Tibial artery (tissue), 4 donors: ENCODE data around the gene GNB3.

Experiments used
- DNase-seq, 2 donors: peaks; one replicate each; pipeline ENCODE4 v3.0.0-alpha.2; 2019
- H3K27ac ChIP-seq, 2 donors: fragments of 200-600 bp; sonication (generic) in 1 of 2; 1 replicate in 1 of 2; 2 replicates in 1 of 2; pipeline ENCODE4 v1.5.1; 2018 to 2019; ENCODE audit warnings: mild to moderate bottlenecking in 1 of 2
- H3K27me3 ChIP-seq, 2 donors: fragments of 200-600 bp; sonication (generic) in 1 of 2; one replicate each; pipeline versions ENCODE4 v1.5.1 to v1.6.0; 2016 to 2019
- H3K36me3 ChIP-seq, 3 donors: fragments of 200-600 bp; sonication (generic) in 2 of 3; one replicate each; pipeline ENCODE4 v1.5.1; 2016 to 2019; ENCODE audit warnings: mild to moderate bottlenecking in 2 of 3
- H3K4me1 ChIP-seq, 4 donors: fragments of 200-600 bp; sonication (generic) in 2 of 4; 1 replicate in 3 of 4; 2 replicates in 1 of 4; pipeline ENCODE4 v1.5.1; 2016 to 2019
- H3K4me3 ChIP-seq, 2 donors: fragments of 200-600 bp; sonication (generic) in 1 of 2; 1 replicate in 1 of 2; 2 replicates in 1 of 2; pipeline ENCODE4 v1.5.1; 2018 to 2019; ENCODE audit warnings: mild to moderate bottlenecking in 2 of 2
- H3K9me3 ChIP-seq, 3 donors: fragments of 200-600 bp; sonication (generic) in 1 of 3; one replicate each; pipeline ENCODE4 v1.5.1; 2016 to 2019
- CTCF ChIP-seq, 2 experiments: fragments of 200-600 bp in 1 of 2; fragments of 450-650 bp in 1 of 2; IDR thresholded peaks; one replicate each; pipeline ENCODE4 v1.5.1; 2017 to 2019; ENCODE audit warnings: antibody characterized with exemption in 2 of 2, mild to moderate bottlenecking in 1 of 2, moderate library complexity in 1 of 2
- intact Hi-C: fragments of 100-400 bp; cut with DNase I; formaldehyde crosslinking; loops from one replicate; pipeline ENCODE4 v1.15.0; 2023; ENCODE audit warnings: low total_unique reads

The GNB3 gene

GRCh38 chr12:6842075-6842474 lies 1.4 kb downstream of the GNB3 start:
- no peaks in the 10 kb centered on the region for H3K4me1 ChIP-seq
- no peak overlapping the region for H3K27ac ChIP-seq
- no peak overlapping the region for H3K4me3 ChIP-seq
- DNase-seq, result no peak
- H3K9me3 ChIP-seq, result no peaks in the 10 kb centered on the region
- TF ChIP-seq CTCF (IDR thresholded peaks at IDR 0.05), result no peak
- H3K36me3 ChIP-seq, result peaks cover 20 to 92% (median 63%) of the 10 kb centered on the region in 3 donors
- intact Hi-C loops, result no loop called here
- H3K27me3 ChIP-seq, result no peaks in the 10 kb centered on the region

GRCh38 chr12:6843118-6843902 lies 2.6 kb downstream of the GNB3 start:
- H3K4me1 ChIP-seq, result no peaks in the 10 kb centered on the region
- H3K4me3 ChIP-seq, result no peak overlapping the region
- no peak for DNase-seq
- H3K27me3 ChIP-seq, result no peaks in the 10 kb centered on the region
- no peak for TF ChIP-seq CTCF (IDR thresholded peaks at IDR 0.05)
- H3K9me3 ChIP-seq, result no peaks in the 10 kb centered on the region
- intact Hi-C loops, result no loop called here
- H3K36me3 ChIP-seq, result peaks cover 15 to 89% (median 51%) of the 10 kb centered on the region in 3 donors
- H3K27ac ChIP-seq, result no peak overlapping the region

- no peak for TF ChIP-seq CTCF (IDR thresholded peaks at IDR 0.05)
- Histone ChIP-seq H3K9me3 (no peaks in the 10 kb centered on the region), H3K27me3 (no peaks in the 10 kb centered on the region), H3K36me3 (peaks cover 4 to 77% (median 35%) of the 10 kb centered on the region in 3 donors), H3K4me1 (no peaks in the 10 kb centered on the region), H3K4me3 (no peak overlapping the region), H3K27ac (no peak overlapping the region)
- DNase-seq, result no peak
- intact Hi-C loops, result no loop called here
These were observed 4.7 kb downstream of the GNB3 start for GRCh38 chr12:6845395-6845794.

GRCh38 chr12:6846316-6846869 lies 5.7 kb downstream of the GNB3 start:
- intact Hi-C loops, result no loop called here
- no peak overlapping the region for H3K4me3 ChIP-seq

GRCh38 chr12:6847676-6848075 lies 7.0 kb downstream of the GNB3 start:
- no peaks in the 10 kb centered on the region for H3K27me3 ChIP-seq
- H3K27ac ChIP-seq, result no peak overlapping the region
- intact Hi-C loops, result no loop called here
- peaks cover 0 to 9% (median 5%) of the 10 kb centered on the region in 4 donors for H3K4me1 ChIP-seq
- no peak for TF ChIP-seq CTCF (IDR thresholded peaks at IDR 0.05)
- peaks cover 4 to 61% (median 35%) of the 10 kb centered on the region in 3 donors for H3K36me3 ChIP-seq
- H3K9me3 ChIP-seq, result no peaks in the 10 kb centered on the region
- no peak overlapping the region for H3K4me3 ChIP-seq
- DNase-seq, result no peak

More at GRCh38 chr12:6846316-6846869, 5.7 kb downstream of the GNB3 start:
- Histone ChIP-seq H3K36me3 (peaks cover 4 to 69% (median 35%) of the 10 kb centered on the region in 3 donors), H3K27ac (no peak overlapping the region), H3K9me3 (no peaks in the 10 kb centered on the region), H3K4me1 (peaks cover 0 to 7% (median 5%) of the 10 kb centered on the region in 4 donors), H3K27me3 (no peaks in the 10 kb centered on the region)
- no peak for TF ChIP-seq CTCF (IDR thresholded peaks at IDR 0.05)
- DNase-seq, result no peak
